Uterus (tissue), 4 donors: ENCODE measurements around the gene GALNT2. TPM values are rescaled to one million over a fixed set of nuclear protein-coding genes. Genes with fewer than 3 reads are reported as not detected.

Source experiments
- DNase-seq, 2 donors: peaks; one replicate each; pipeline ENCODE4 v3.0.0-alpha.2; 2019 to 2020
- H3K27ac ChIP-seq, 2 donors: fragments of 200-600 bp; sonication (generic); 1 replicate in 1 of 2; 2 replicates in 1 of 2; pipeline ENCODE4 v1.5.1; 2016 to 2018
- H3K27me3 ChIP-seq, 2 donors: fragments of 200-600 bp; sonication (generic); one replicate each; pipeline ENCODE4 v1.5.1; 2018 to 2019; ENCODE audit warnings: control low read depth in 1 of 2
- H3K36me3 ChIP-seq, 2 donors: fragments of 200-600 bp; sonication (generic); one replicate each; pipeline ENCODE4 v1.5.1; 2019; ENCODE audit warnings: control low read depth in 1 of 2
- H3K4me1 ChIP-seq, 2 donors: fragments of 200-600 bp; sonication (generic); one replicate each; pipeline ENCODE4 v1.5.1; 2018 to 2019; ENCODE audit warnings: control low read depth in 1 of 2
- H3K4me3 ChIP-seq, 2 donors: fragments of 200-600 bp; sonication (generic); 1 replicate in 1 of 2; 2 replicates in 1 of 2; pipeline ENCODE4 v1.5.1; 2018 to 2019; ENCODE audit warnings: mild to moderate bottlenecking in 1 of 2
- H3K9me3 ChIP-seq, 2 donors: fragments of 200-600 bp; sonication (generic); one replicate each; pipeline ENCODE4 v1.5.1; 2019; ENCODE audit warnings: control low read depth in 1 of 2
- CTCF ChIP-seq, 4 experiments: fragments of 200-600 bp in 2 of 4; fragments of 450-650 bp in 2 of 4; sonication (generic) in 2 of 4; IDR thresholded peaks; one replicate each; pipeline ENCODE4 v1.5.1; 2016 to 2019; ENCODE audit warnings: antibody characterized with exemption in 4 of 4, mild to moderate bottlenecking in 2 of 4, moderate library complexity in 1 of 4
- POLR2A ChIP-seq, 2 donors: fragments of 450-650 bp; IDR thresholded peaks; one replicate each; pipeline ENCODE4 v1.6.1; 2016; ENCODE audit warnings: antibody characterized with exemption in 2 of 2, mild to moderate bottlenecking in 1 of 2, moderate library complexity in 1 of 2
- intact Hi-C: fragments of 100-400 bp; cut with DNase I; formaldehyde crosslinking; loops from one replicate; pipeline ENCODE4 v1.15.1; 2023; ENCODE audit warnings: low total_unique reads
- total RNA-seq, 4 donors: library from RNA; depleted of rRNA in 3 of 4; stranded (reverse); fragments of >200 nt in 3 of 4; gene quantifications; one replicate each; pipeline versions ENCODE4 v1.1.0 to v1.2.4, GENCODE V29; 2014 to 2023
- donor health status: DM: yes; HTN: yes; CAD: no.

GALNT2 gene
- total RNA-seq, 4 donors from 2014 or later, result 13.6 to 51.6 (median 39.6) TPM

GRCh38 chr1:230291731-230292620 lies 224.9 kb downstream of the GALNT2 start:
- Histone ChIP-seq H3K4me1 (no peaks in the 10 kb centered on the region), H3K27me3 (no peaks in the 10 kb centered on the region), H3K36me3 (no peaks in the 10 kb centered on the region), H3K27ac (no peak overlapping the region), H3K4me3 (no peak overlapping the region), H3K9me3 (no peaks in the 10 kb centered on the region)
- intact Hi-C loops, result no loop called here
- TF ChIP-seq CTCF (IDR thresholded peaks at IDR 0.05) (no peak), POLR2A (IDR thresholded peaks at IDR 0.05) (no peak)
- peak in 1 of 2 donors; percentile 4 for DNase-seq

DNA sequence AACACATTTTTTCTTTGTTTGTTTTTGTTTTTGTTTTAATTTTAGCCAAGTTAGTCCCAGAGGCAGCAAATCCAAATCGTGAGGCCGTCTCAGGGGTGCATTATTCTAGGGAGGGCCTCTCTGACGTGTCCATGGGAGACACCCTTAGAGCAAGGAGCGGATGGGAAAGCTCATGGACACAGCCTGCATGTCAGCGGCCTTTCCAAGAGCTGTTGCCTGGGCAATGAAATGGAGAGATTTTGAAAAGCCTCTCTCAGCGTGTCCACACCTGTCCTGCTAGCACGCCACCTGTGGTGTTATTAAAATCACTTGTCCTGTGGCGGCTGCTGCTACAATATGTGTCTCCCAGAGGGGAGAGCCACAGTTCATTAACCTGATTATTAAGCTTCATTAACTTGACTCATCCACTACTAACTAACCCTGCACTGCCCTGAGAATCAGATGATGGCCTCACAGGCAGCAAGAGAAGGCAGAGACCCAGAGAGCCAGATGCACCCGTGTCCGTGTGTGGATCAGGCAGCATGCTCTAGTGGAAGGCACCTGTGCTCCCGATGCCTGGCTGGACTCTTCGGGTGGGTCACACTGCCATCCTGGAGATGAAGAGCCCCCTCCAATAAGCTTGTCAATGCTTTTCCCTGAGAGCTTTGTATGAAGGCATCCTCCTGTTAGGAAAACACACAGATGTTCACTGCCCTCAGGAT lies 225.8 kb downstream of the GALNT2 start:
- intact Hi-C loops, result no loop called here
- Histone ChIP-seq H3K36me3 (no peaks in the 10 kb centered on the region), H3K27ac (no peak overlapping the region), H3K4me1 (no peaks in the 10 kb centered on the region), H3K4me3 (no peak overlapping the region), H3K27me3 (no peaks in the 10 kb centered on the region), H3K9me3 (no peaks in the 10 kb centered on the region)
- TF ChIP-seq CTCF (IDR thresholded peaks at IDR 0.05) (no peak), POLR2A (IDR thresholded peaks at IDR 0.05) (no peak)
- DNase-seq, result peak in 1 of 2 donors; percentile 7

DNA sequence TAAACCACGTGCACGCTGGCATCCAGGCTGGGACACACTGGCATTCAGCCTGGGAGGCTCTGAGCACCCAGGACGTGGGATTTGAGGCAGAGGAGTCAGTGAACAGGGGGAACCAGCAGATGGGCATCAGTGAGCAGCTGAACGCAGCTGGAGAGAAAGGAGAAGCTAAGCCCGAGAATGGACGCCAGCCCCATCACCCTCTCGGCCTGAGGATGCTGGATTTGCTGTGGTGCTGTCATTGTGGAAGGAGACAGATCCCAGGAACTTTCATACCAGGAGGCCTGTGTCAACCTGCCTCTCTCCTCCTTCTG lies 226.3 kb downstream of the GALNT2 start:
- Histone ChIP-seq H3K36me3 (no peaks in the 10 kb centered on the region), H3K4me1 (no peaks in the 10 kb centered on the region), H3K27me3 (no peaks in the 10 kb centered on the region), H3K27ac (no peak overlapping the region), H3K4me3 (no peak overlapping the region), H3K9me3 (no peaks in the 10 kb centered on the region)
- TF ChIP-seq POLR2A (IDR thresholded peaks at IDR 0.05), result no peak
- TF ChIP-seq CTCF (IDR thresholded peaks at IDR 0.05), result no peak
- peak in 1 of 2 donors; percentile 5 for DNase-seq
- intact Hi-C loops, result no loop called here

- no peak for DNase-seq
- intact Hi-C loops, result no loop called here
These were observed 228.3 kb downstream of the GALNT2 start for GRCh38 chr1:230295367-230295766.

More at GRCh38 chr1:230295367-230295766, 228.3 kb downstream of the GALNT2 start:
- Histone ChIP-seq H3K27me3 (no peaks in the 10 kb centered on the region), H3K9me3 (no peaks in the 10 kb centered on the region), H3K27ac (no peak overlapping the region), H3K4me3 (no peak overlapping the region), H3K36me3 (no peaks in the 10 kb centered on the region), H3K4me1 (no peaks in the 10 kb centered on the region)
- TF ChIP-seq CTCF (IDR thresholded peaks at IDR 0.05) (no peak), POLR2A (IDR thresholded peaks at IDR 0.05) (no peak)
